OCI-LY7 (cell line): ENCODE data around the gene SDC3. TPM values are rescaled to one million over a fixed set of nuclear protein-coding genes. Genes with fewer than 3 reads are reported as not detected.

Source experiments
- BruUV-seq: library from RNA; stranded (reverse); fragments of 400-500 nt; replicated peaks from 2 replicates; lab custom pipeline; 2021; lab: Mats Ljungman, UMichigan
- CTCF ChIA-PET: fragments of 300-600 bp; sonication (Branson Sonifier 250); formaldehyde crosslinking; loops from one replicate; lab custom pipeline; 2022; ENCODE audit warnings: antibody characterized with exemption; ENCODE audit not compliant: unreplicated experiment; lab: Charles Lee
- POLR2A ChIA-PET: fragments of 300-600 bp; sonication (Branson Sonifier 250); formaldehyde crosslinking; loops from one replicate; lab custom pipeline; 2022; ENCODE audit warnings: antibody characterized with exemption; lab: Charles Lee
- DNase-seq: peaks from one replicate; pipeline ENCODE4 v3.0.0-alpha.2; 2015; ENCODE audit warnings: low spot score
- H2AFZ ChIP-seq: fragments of 200-600 bp; sonication (generic), shearing (Covaris generic); 2 replicates; pipeline ENCODE4 v1.6.1; 2014; ENCODE audit warnings: mild to moderate bottlenecking, antibody characterized with exemption, low read length, moderate library complexity
- H3K27ac ChIP-seq: fragments of 200-600 bp; sonication (generic); 2 replicates; pipeline ENCODE4 v1.5.1; 2014; ENCODE audit warnings: mixed run types, low read depth, mild to moderate bottlenecking, moderate library complexity, low read length, inconsistent platforms; ENCODE audit not compliant: poor library complexity, severe bottlenecking
- H3K36me3 ChIP-seq: fragments of 200-600 bp; sonication (generic); 2 replicates; pipeline ENCODE4 v1.6.1; 2014; ENCODE audit warnings: mild to moderate bottlenecking, antibody characterized with exemption, low read length, moderate library complexity, mixed read lengths; ENCODE audit not compliant: insufficient read depth
- H3K4me1 ChIP-seq: fragments of 200-600 bp; sonication (generic); 2 replicates; pipeline ENCODE4 v1.5.1; 2014; ENCODE audit warnings: mild to moderate bottlenecking, low read length; ENCODE audit not compliant: insufficient read depth, poor library complexity, severe bottlenecking
- H3K4me2 ChIP-seq: fragments of 200-600 bp; sonication (generic); 2 replicates; pipeline ENCODE4 v1.6.1; 2014; ENCODE audit warnings: mild to moderate bottlenecking, low read length
- H3K4me3 ChIP-seq: fragments of 200-600 bp; sonication (generic); 2 replicates; pipeline ENCODE4 v1.5.1; 2014; ENCODE audit warnings: mild to moderate bottlenecking, low read depth, low read length; ENCODE audit not compliant: poor library complexity, severe bottlenecking
- H3K79me2 ChIP-seq: fragments of 200-600 bp; sonication (generic); 2 replicates; pipeline ENCODE4 v1.6.1; 2016; ENCODE audit warnings: low read depth, mild to moderate bottlenecking, low read length, moderate library complexity, mixed read lengths; ENCODE audit not compliant: insufficient read depth
- H3K9me2 ChIP-seq: fragments of 200-600 bp; sonication (generic); 2 replicates; pipeline ENCODE4 v1.6.1; 2016; ENCODE audit warnings: mild to moderate bottlenecking, low read length, mixed read lengths; ENCODE audit not compliant: insufficient read depth
- H3K9me3 ChIP-seq: fragments of 200-600 bp; sonication (generic); 2 replicates; pipeline ENCODE4 v1.6.1; 2014; ENCODE audit warnings: mild to moderate bottlenecking, mixed run types, low read length, mixed read lengths
- H4K20me1 ChIP-seq: fragments of 200-600 bp; sonication (generic); 2 replicates; pipeline ENCODE4 v1.6.1; 2014; ENCODE audit warnings: mild to moderate bottlenecking, antibody characterized with exemption, low read length, moderate library complexity, mixed read lengths; ENCODE audit not compliant: insufficient read depth
- CTCF ChIP-seq: fragments of 200-600 bp; sonication (generic); conservative IDR thresholded peaks from 2 replicates; pipeline ENCODE4 v1.5.1; 2014; ENCODE audit warnings: mild to moderate bottlenecking, antibody characterized with exemption, low read length, moderate library complexity, mixed read lengths
- EZH2phosphoT487 ChIP-seq: fragments of 200-600 bp; sonication (generic); IDR thresholded peaks from 2 replicates; pipeline ENCODE4 v1.6.1; 2018; ENCODE audit warnings: low read depth, borderline replicate concordance, mild to moderate bottlenecking, mixed run types, antibody characterized with exemption, low read length, moderate library complexity, mixed read lengths
- intact Hi-C: fragments of 100-400 bp; cut with micrococcal nuclease; formaldehyde crosslinking; loops from one replicate; pipeline ENCODE4 v1.10.0; 2022; ENCODE audit not compliant: unreplicated experiment
- total RNA-seq, 2 experiments: library from RNA; depleted of rRNA in 1 of 2; stranded (reverse); fragments of >200 nt in 1 of 2; shearing (Covaris generic) in 1 of 2; gene quantifications; 2 replicates each; pipeline ENCODE4 v1.2.3, GENCODE V29; 2014 to 2022

The SDC3 gene
- total RNA-seq, 2 experiments from 2014 or later, result not detected

- Histone ChIP-seq H3K27ac (no peak overlapping the region), H3K9me2 (no peaks in the 10 kb centered on the region), H2AFZ (no peak overlapping the region), H4K20me1 (no peaks in the 10 kb centered on the region), H3K36me3 (no peaks in the 10 kb centered on the region), H3K4me2 (no peak overlapping the region), H3K4me3 (no peak overlapping the region), H3K9me3 (no peaks in the 10 kb centered on the region), H3K4me1 (no peaks in the 10 kb centered on the region), H3K79me2 (no peaks in the 10 kb centered on the region)
- ChIA-PET CTCF (no interaction called here), POLR2A (no interaction called here)
- TF ChIP-seq EZH2phosphoT487, result no peak
- TF ChIP-seq CTCF, result no peak
- DNase-seq, result no peak
- no TSS peak for BruUV-seq
- intact Hi-C loops, result no loop called here
Measured at GRCh38 chr1:30872948-30873263, 35.7 kb downstream of the SDC3 start.

GRCh38 chr1:30872033-30872947 is 36.3 kb downstream of the SDC3 start:
- H3K4me3 ChIP-seq, result no peak overlapping the region
- H3K9me2 ChIP-seq, result no peaks in the 10 kb centered on the region
- TF ChIP-seq EZH2phosphoT487 (no peak), CTCF (no peak)
- ChIA-PET POLR2A (no interaction called here), CTCF (no interaction called here)
- no peaks in the 10 kb centered on the region for H3K9me3 ChIP-seq
- no peak overlapping the region for H3K27ac ChIP-seq
- intact Hi-C loops, result no loop called here
- H3K36me3 ChIP-seq, result no peaks in the 10 kb centered on the region
- no TSS peak for BruUV-seq
- no peak overlapping the region for H3K4me2 ChIP-seq
- DNase-seq, result peak; percentile 28
- H3K79me2 ChIP-seq, result no peaks in the 10 kb centered on the region
- no peaks in the 10 kb centered on the region for H3K4me1 ChIP-seq
- H4K20me1 ChIP-seq, result no peaks in the 10 kb centered on the region
- H2AFZ ChIP-seq, result no peak overlapping the region

- H4K20me1 ChIP-seq, result no peaks in the 10 kb centered on the region
- H3K4me2 ChIP-seq, result no peak overlapping the region
- no peaks in the 10 kb centered on the region for H3K79me2 ChIP-seq
- H3K9me2 ChIP-seq, result no peaks in the 10 kb centered on the region
- TF ChIP-seq CTCF (no peak), EZH2phosphoT487 (no peak)
- CTCF ChIA-PET, result no interaction called here
- H3K4me1 ChIP-seq, result no peaks in the 10 kb centered on the region
- POLR2A ChIA-PET, result no interaction called here
- no peak overlapping the region for H3K4me3 ChIP-seq
- no TSS peak for BruUV-seq
- DNase-seq, result no peak
- intact Hi-C loops, result no loop called here
- H3K36me3 ChIP-seq, result no peaks in the 10 kb centered on the region
- no peak overlapping the region for H3K27ac ChIP-seq
- no peaks in the 10 kb centered on the region for H3K9me3 ChIP-seq
- H2AFZ ChIP-seq, result no peak overlapping the region
Measured at GRCh38 chr1:30871276-30871871, 37.2 kb downstream of the SDC3 start.
